Keratinocyte (primary cell): Measurements from ENCODE around the gene WNT9B. TPM values are rescaled to one million over a fixed set of nuclear protein-coding genes. Genes with fewer than 3 reads are reported as not detected.

Experiments
- DNase-seq: peaks from one replicate; pipeline ENCODE4 v3.0.0-alpha.2; 2011; ENCODE audit warnings: low read depth, missing footprints, low spot score
- FAIRE-seq: peaks from 2 replicates; lab custom pipeline; 2011; peaks lifted over from hg19 to GRCh38; lab: Jason Lieb, UNC
- H2AFZ ChIP-seq: 2 replicates; pipeline ENCODE4 v1.6.0; 2012; ENCODE audit warnings: low read length, control low read depth, inconsistent platforms; ENCODE audit not compliant: control insufficient read depth
- H3K27ac ChIP-seq: 2 replicates; pipeline ENCODE4 v1.5.1; 2011; ENCODE audit warnings: low read length; ENCODE audit not compliant: control insufficient read depth, insufficient read depth
- H3K27me3 ChIP-seq: 3 replicates; pipeline ENCODE4 v1.6.0; 2011; ENCODE audit warnings: low read length; ENCODE audit not compliant: control insufficient read depth, insufficient read depth; ENCODE audit errors: extremely low read depth
- H3K36me3 ChIP-seq, 2 experiments: 2 replicates in 1 of 2; 3 replicates in 1 of 2; pipeline ENCODE4 v1.5.1; 2011; ENCODE audit warnings: low read length in 2 of 2, mild to moderate bottlenecking in 1 of 2; ENCODE audit not compliant: control insufficient read depth in 2 of 2, insufficient read depth in 2 of 2; ENCODE audit errors: extremely low read depth in 1 of 2
- H3K4me1 ChIP-seq: 3 replicates; pipeline ENCODE4 v1.5.1; 2011; ENCODE audit warnings: low read length; ENCODE audit not compliant: control insufficient read depth, insufficient read depth; ENCODE audit errors: extremely low read depth
- H3K4me2 ChIP-seq: 3 replicates; pipeline ENCODE4 v1.6.0; 2011; ENCODE audit warnings: low read depth, low read length; ENCODE audit not compliant: control insufficient read depth, insufficient read depth; ENCODE audit errors: extremely low read depth
- H3K4me3 ChIP-seq, 3 experiments: fragments of 200-600 bp in 1 of 3; sonication (generic) in 1 of 3; 2 replicates in 2 of 3; 3 replicates in 1 of 3; pipeline ENCODE4 v1.5.1; 2011 to 2016; ENCODE audit warnings: low read length in 3 of 3, mild to moderate bottlenecking in 3 of 3, control low read depth in 2 of 3, inconsistent platforms in 1 of 3, low read depth in 1 of 3, mixed read lengths in 1 of 3, mixed run types in 1 of 3, moderate library complexity in 1 of 3; ENCODE audit not compliant: control insufficient read depth in 2 of 3, insufficient read depth in 2 of 3; ENCODE audit errors: extremely low read depth in 1 of 3
- H3K79me2 ChIP-seq: 2 replicates; pipeline ENCODE4 v1.6.0; 2012; ENCODE audit warnings: low read length; ENCODE audit not compliant: control insufficient read depth, insufficient read depth
- H3K9ac ChIP-seq: 3 replicates; pipeline ENCODE4 v1.6.0; 2011; ENCODE audit warnings: low read length; ENCODE audit not compliant: control insufficient read depth, insufficient read depth; ENCODE audit errors: extremely low read depth
- H3K9me1 ChIP-seq: 3 replicates; pipeline ENCODE4 v1.6.0; 2011; ENCODE audit warnings: low read length; ENCODE audit not compliant: control insufficient read depth, insufficient read depth; ENCODE audit errors: extremely low read depth
- H3K9me3 ChIP-seq: 2 replicates; pipeline ENCODE4 v1.5.1; 2012; ENCODE audit warnings: low read depth, low read length; ENCODE audit not compliant: control insufficient read depth
- H4K20me1 ChIP-seq: 3 replicates; pipeline ENCODE4 v1.6.0; 2011; ENCODE audit warnings: low read length; ENCODE audit not compliant: control insufficient read depth, insufficient read depth; ENCODE audit errors: extremely low read depth
- EZH2 ChIP-seq: IDR thresholded peaks from one replicate; pipeline ENCODE4 v1.6.1; 2012; ENCODE audit warnings: inconsistent platforms, mild to moderate bottlenecking, low read length, moderate library complexity
- dilution Hi-C: fragments of 300-500 bp; cut with MboI; formaldehyde crosslinking; loops from one replicate; pipeline ENCODE4 v1.7.0; 2020; ENCODE audit warnings: low sequenced_read_pairs; ENCODE audit not compliant: extremely low pct_ligation_motif_present
- polyA plus RNA-seq, 5 experiments: library from polyadenylated mRNA; depleted of rRNA in 3 of 5; stranded (reverse) in 3 of 5; stranded (forward) in 1 of 5; unstranded in 1 of 5; fragments of >200 nt; gene quantifications; 1 replicate in 1 of 5; 2 replicates in 3 of 5; 3 replicates in 1 of 5; pipeline versions ENCODE4 v1.2.1 to v1.2.3, GENCODE V29; 2011 to 2012; ENCODE audit warnings: missing spikeins in 2 of 5, low read depth in 1 of 5, low replicate concordance in 1 of 5
- TF ChIP-seq, protein P1 (sequence below), 3 experiments: IDR thresholded peaks in 1 of 3; conservative IDR thresholded peaks in 1 of 3; optimal IDR thresholded peaks in 1 of 3; 2 replicates in 2 of 3; 3 replicates in 1 of 3; pipeline versions ENCODE3 to v1.5.1; 2011; ENCODE audit warnings: low read length in 3 of 3, mild to moderate bottlenecking in 3 of 3, moderate library complexity in 2 of 3, control low read depth in 1 of 3, inconsistent platforms in 1 of 3; ENCODE audit not compliant: insufficient read depth in 2 of 3; ENCODE audit errors: extremely low read depth in 1 of 3

Gene WNT9B
- polyA plus RNA-seq, 1 donor (not counting 4 experiments of a cell fraction or from before 2014, with no cell fraction given) = not detected

DNA sequence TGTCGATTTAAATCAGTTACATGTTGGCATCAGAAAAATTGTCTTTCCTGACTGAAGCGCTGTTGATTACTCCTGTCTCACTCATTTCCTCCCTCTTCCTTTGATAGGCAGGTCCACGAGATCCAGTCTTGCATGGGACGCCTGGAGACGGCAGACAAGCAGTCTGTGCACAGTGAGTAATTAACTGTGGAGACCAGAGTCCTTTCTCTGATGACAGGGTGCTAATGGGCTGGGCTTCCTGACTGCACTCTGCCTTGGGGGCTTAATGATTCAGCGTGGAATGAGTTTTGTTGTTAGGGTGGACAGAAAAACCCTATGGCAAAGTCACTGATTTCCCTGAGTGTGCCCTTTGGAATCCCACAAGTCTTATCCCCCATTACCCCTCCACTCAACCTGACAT is 78.0 kb downstream of the WNT9B start:
- Histone ChIP-seq H3K79me2 (peaks cover 50% of the 10 kb centered on the region), H3K27ac (peak overlapping the region; percentile 76), H3K4me1 (peaks cover 29% of the 10 kb centered on the region), H3K4me3 (peak overlapping the region in 1 of 3 experiments; percentile 24), H4K20me1 (peaks cover 21% of the 10 kb centered on the region), H3K27me3 (no peaks in the 10 kb centered on the region), H3K36me3 (peaks cover 30 to 41% of the 10 kb centered on the region in 2 experiments), H2AFZ (no peak overlapping the region), H3K9me3 (no peaks in the 10 kb centered on the region), H3K9ac (peak overlapping the region; percentile 34), H3K9me1 (peaks cover 6% of the 10 kb centered on the region), H3K4me2 (peak overlapping the region; percentile 60)
- TF ChIP-seq EZH2 = no peak
- peak; percentile 76 for DNase-seq
- peak; percentile 93 for FAIRE-seq
- dilution Hi-C loops = no loop called here

DNA sequence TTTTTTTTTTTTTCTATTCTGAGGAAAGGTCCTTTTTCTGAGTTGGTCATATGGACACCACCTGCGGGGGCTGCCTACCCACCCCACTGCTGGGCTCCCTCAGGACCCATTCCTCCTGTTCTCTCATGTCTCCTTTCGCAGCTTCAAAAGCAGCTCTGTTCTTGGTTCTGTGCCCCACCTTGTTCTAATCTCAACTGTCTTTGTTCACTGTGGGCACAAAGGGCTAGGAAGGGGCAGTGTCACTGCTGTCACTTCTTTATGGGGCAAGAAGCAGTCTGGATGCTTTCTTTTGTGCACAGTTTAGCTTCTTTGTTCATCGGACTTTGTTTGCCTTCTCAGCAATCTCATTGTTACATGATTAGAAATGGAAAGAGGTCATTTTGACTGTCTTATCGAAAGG is 78.7 kb downstream of the WNT9B start:
- Histone ChIP-seq H3K27me3 (no peaks in the 10 kb centered on the region), H3K36me3 (peaks cover 34 to 47% of the 10 kb centered on the region in 2 experiments), H3K27ac (peak overlapping the region; percentile 76), H3K4me1 (peaks cover 25% of the 10 kb centered on the region), H3K9me3 (no peaks in the 10 kb centered on the region), H3K4me3 (no peak overlapping the region), H2AFZ (no peak overlapping the region), H3K9me1 (peaks cover 6% of the 10 kb centered on the region), H3K9ac (no peak overlapping the region), H3K79me2 (peaks cover 44% of the 10 kb centered on the region), H3K4me2 (no peak overlapping the region), H4K20me1 (peaks cover 21% of the 10 kb centered on the region)
- no peak for TF ChIP-seq EZH2
- TF ChIP-seq, protein P1, sequence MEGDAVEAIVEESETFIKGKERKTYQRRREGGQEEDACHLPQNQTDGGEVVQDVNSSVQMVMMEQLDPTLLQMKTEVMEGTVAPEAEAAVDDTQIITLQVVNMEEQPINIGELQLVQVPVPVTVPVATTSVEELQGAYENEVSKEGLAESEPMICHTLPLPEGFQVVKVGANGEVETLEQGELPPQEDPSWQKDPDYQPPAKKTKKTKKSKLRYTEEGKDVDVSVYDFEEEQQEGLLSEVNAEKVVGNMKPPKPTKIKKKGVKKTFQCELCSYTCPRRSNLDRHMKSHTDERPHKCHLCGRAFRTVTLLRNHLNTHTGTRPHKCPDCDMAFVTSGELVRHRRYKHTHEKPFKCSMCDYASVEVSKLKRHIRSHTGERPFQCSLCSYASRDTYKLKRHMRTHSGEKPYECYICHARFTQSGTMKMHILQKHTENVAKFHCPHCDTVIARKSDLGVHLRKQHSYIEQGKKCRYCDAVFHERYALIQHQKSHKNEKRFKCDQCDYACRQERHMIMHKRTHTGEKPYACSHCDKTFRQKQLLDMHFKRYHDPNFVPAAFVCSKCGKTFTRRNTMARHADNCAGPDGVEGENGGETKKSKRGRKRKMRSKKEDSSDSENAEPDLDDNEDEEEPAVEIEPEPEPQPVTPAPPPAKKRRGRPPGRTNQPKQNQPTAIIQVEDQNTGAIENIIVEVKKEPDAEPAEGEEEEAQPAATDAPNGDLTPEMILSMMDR (optimal IDR thresholded peaks at IDR 0.05 in 1 of 3, IDR thresholded peaks at IDR 0.05 in 1 of 3, conservative IDR thresholded peaks at IDR 0.05 in 1 of 3; ENCODE audit: extremely low read depth in 1 of 3, insufficient read depth in 2 of 3, low read length in 3 of 3) = no peak
- FAIRE-seq = no peak
- DNase-seq = no peak
- dilution Hi-C loops = no loop called here

DNA sequence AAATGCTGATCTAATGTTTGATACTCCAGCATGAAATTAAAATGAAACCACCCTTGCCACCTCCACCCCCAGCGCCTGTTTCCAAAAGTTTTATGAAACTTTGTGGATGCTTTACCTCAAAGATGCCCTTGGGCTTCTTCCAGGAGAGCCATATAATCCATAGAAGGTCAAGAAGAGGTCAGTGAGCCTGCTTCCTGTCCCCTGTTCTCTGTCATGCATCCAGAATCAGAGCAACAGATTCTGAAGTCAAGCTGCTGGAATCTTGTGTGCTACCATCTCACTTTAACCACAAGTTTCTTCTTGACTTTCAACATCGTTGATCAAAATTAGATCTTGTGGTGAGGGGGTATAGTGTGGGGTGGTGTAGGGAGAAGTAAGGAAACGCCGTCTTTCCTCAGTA is 80.2 kb downstream of the WNT9B start:
- FAIRE-seq (no peak), DNase-seq (no peak)
- no peak overlapping the region for H3K9ac ChIP-seq
- no peak overlapping the region for H3K4me2 ChIP-seq
- H3K9me1 ChIP-seq = peaks cover 6% of the 10 kb centered on the region
- H3K27ac ChIP-seq = no peak overlapping the region
- H3K9me3 ChIP-seq = no peaks in the 10 kb centered on the region
- dilution Hi-C loops = no loop called here
- H3K4me1 ChIP-seq = peaks cover 29% of the 10 kb centered on the region
- peaks cover 21% of the 10 kb centered on the region for H4K20me1 ChIP-seq
- peaks cover 45 to 57% of the 10 kb centered on the region in 2 experiments for H3K36me3 ChIP-seq
- no peak overlapping the region for H3K4me3 ChIP-seq
- no peaks in the 10 kb centered on the region for H3K27me3 ChIP-seq
- H2AFZ ChIP-seq = no peak overlapping the region
- TF ChIP-seq EZH2 = no peak
- TF ChIP-seq, protein P1 (optimal IDR thresholded peaks at IDR 0.05 in 1 of 3, IDR thresholded peaks at IDR 0.05 in 1 of 3, conservative IDR thresholded peaks at IDR 0.05 in 1 of 3; ENCODE audit: extremely low read depth in 1 of 3, insufficient read depth in 2 of 3, low read length in 3 of 3) = no peak
- peaks cover 29% of the 10 kb centered on the region for H3K79me2 ChIP-seq
